Upper lobe of left lung (tissue), 4 donors: Measurements from ENCODE around the gene GAB3.

Experiments used
- EP300 ChIP-seq, 4 donors: sonication (generic); formaldehyde crosslinking; IDR thresholded peaks; one replicate each; pipeline ENCODE4 v1.5.1; 2017; ENCODE audit warnings: antibody characterized with exemption in 4 of 4, control low read depth in 2 of 4
- POLR2A ChIP-seq, 4 donors: fragments of 450-650 bp; IDR thresholded peaks; one replicate each; pipeline ENCODE4 v1.5.1; 2016 to 2017; ENCODE audit warnings: antibody characterized with exemption in 4 of 4, mild to moderate bottlenecking in 2 of 4
- POLR2AphosphoS5 ChIP-seq, 2 donors: sonication (generic); formaldehyde crosslinking; IDR thresholded peaks; one replicate each; pipeline ENCODE4 v1.5.1; 2017; ENCODE audit warnings: antibody characterized with exemption in 2 of 2
- TF ChIP-seq, protein P1 (sequence below), 6 experiments: fragments of 450-650 bp in 4 of 6; fragments of 200-600 bp in 2 of 6; sonication (generic) in 2 of 6; IDR thresholded peaks; one replicate each; pipeline ENCODE4 v1.5.1; 2016 to 2019; ENCODE audit warnings: antibody characterized with exemption in 6 of 6

DNA sequence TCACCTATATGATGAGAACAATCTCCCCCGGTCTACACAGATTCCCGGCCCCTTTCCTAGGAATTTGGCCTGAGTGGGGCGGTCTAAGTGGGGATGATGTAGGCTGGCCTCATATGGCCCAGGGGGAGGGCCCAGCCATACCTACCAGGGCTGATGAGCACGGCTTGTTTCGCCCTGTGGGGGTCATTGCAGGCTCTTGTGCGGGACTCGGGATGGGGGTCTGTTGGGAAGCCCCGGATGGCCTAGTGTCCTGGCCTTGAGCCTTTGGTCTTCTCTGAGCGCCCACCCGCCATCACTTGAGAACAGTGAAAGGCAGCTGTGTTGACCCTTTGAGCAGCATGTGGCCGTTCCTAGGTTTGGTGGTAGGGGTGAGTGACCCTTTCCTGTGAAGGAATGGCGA lies 92.7 kb downstream of the GAB3 start:
- TF ChIP-seq, protein P1, sequence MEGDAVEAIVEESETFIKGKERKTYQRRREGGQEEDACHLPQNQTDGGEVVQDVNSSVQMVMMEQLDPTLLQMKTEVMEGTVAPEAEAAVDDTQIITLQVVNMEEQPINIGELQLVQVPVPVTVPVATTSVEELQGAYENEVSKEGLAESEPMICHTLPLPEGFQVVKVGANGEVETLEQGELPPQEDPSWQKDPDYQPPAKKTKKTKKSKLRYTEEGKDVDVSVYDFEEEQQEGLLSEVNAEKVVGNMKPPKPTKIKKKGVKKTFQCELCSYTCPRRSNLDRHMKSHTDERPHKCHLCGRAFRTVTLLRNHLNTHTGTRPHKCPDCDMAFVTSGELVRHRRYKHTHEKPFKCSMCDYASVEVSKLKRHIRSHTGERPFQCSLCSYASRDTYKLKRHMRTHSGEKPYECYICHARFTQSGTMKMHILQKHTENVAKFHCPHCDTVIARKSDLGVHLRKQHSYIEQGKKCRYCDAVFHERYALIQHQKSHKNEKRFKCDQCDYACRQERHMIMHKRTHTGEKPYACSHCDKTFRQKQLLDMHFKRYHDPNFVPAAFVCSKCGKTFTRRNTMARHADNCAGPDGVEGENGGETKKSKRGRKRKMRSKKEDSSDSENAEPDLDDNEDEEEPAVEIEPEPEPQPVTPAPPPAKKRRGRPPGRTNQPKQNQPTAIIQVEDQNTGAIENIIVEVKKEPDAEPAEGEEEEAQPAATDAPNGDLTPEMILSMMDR (IDR thresholded peaks at IDR 0.05): no peak
- TF ChIP-seq POLR2AphosphoS5 (IDR thresholded peaks at IDR 0.05): no peak
- no peak for TF ChIP-seq POLR2A (IDR thresholded peaks at IDR 0.05)
- no peak for TF ChIP-seq EP300 (IDR thresholded peaks at IDR 0.05)
